ENCODE results near the gene ZFYVE27. TPM values are rescaled to one million over a fixed set of nuclear protein-coding genes. Genes with fewer than 3 reads are reported as not detected.

The ZFYVE27 gene, protein sequence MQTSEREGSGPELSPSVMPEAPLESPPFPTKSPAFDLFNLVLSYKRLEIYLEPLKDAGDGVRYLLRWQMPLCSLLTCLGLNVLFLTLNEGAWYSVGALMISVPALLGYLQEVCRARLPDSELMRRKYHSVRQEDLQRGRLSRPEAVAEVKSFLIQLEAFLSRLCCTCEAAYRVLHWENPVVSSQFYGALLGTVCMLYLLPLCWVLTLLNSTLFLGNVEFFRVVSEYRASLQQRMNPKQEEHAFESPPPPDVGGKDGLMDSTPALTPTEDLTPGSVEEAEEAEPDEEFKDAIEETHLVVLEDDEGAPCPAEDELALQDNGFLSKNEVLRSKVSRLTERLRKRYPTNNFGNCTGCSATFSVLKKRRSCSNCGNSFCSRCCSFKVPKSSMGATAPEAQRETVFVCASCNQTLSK
- 10.4 TPM for polyA plus RNA-seq (2013, experiment 1 of 2)
- 10.0 TPM for polyA plus RNA-seq (2013, experiment 2 of 2)

DNA sequence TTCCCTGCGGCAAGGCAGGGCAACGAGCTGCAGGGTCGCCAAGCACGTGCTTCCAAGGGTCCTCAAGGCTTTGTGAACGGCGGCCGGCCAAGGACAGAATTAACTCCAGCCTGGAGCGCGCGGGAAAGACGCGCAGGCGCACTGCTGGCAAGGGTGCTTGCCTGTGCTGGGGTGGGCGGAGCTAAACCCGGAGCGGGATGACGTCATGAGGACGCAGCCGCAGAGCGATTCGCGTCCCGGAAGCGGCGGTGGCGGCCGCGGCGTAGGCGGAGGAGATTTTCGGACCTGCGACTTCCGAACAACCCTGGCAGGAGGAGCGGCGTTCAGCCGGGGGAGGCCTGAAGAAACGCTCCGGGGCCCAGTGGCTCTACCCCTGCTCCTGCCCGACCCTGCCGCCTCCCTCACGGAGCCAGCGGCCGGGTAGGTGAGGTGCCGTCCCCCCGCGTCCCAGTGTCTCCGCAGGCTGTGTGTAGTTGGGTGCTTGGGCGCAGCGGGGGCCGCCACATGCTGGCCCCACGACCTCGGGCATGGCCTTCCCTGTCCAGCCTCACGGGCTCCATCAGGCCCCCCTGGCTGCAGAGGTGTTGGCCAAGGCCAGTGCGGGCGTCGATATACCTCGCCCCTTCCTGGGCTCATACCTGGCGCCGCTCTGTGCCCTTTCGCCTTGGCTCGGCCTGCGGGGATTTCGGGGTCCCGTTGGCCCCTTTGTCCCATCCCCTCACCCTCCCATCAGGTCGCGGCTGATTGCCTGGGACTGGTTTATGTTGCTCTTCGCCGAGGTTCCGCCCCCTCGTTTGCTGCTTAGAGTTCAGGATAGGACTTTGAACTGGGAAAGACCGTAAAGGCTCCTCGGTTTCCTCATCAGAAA, at the start of gene ZFYVE27:
Gene ZFYVE27, plus strand, starts transcription at position 227 of the 868 bp plus-strand sequence. CDS start 1,350 bp downstream, outside the sequence.
- Histone ChIP-seq H3K4me3 (ENCODE audit: low read length in 2 of 2) (peak within 1 kb of the TSS; percentile 96 to 98), H3K36me3 (replicated peaks in 1 of 2; ENCODE audit: control insufficient read depth in 2 of 2, insufficient read depth in 2 of 2, low read length in 2 of 2) (peaks cover 6 to 31% of the 10 kb centered on the region in 2 donors), H3K79me1 (ENCODE audit: low read depth, low read length) (peaks cover 7% of the 10 kb centered on the region), H2BK12ac (ENCODE audit: low read length) (no peak within 1 kb of the TSS), H3K18ac (ENCODE audit: low read length) (peak within 1 kb of the TSS; percentile 87), H4K91ac (ENCODE audit: low read depth, low read length, poor library complexity) (no peak within 1 kb of the TSS), H2AK5ac (ENCODE audit: low read depth, low read length) (no peak within 1 kb of the TSS), H3K4ac (ENCODE audit: low read length) (no peak within 1 kb of the TSS), H3K9ac (ENCODE audit: low read depth, low read length, poor library complexity) (peak within 1 kb of the TSS; percentile 97), H3K4me1 (ENCODE audit: control insufficient read depth in 2 of 2, insufficient read depth in 1 of 2, low read depth in 1 of 2, low read length in 2 of 2) (peaks cover 6 to 10% of the 10 kb centered on the region in 2 donors), H3K27me3 (ENCODE audit: control insufficient read depth in 3 of 3, insufficient read depth in 3 of 3, low read depth in 1 of 3, low read length in 3 of 3) (peaks cover 0 to 10% (median 6%) of the 10 kb centered on the region in 3 experiments), H3K9me3 (replicated peaks in 1 of 2; ENCODE audit: control insufficient read depth in 2 of 2, insufficient read depth in 1 of 2, low read depth in 1 of 2, low read length in 2 of 2) (peaks cover 6 to 11% of the 10 kb centered on the region in 2 donors), H2BK120ac (ENCODE audit: low read depth, low read length) (no peak within 1 kb of the TSS), H3K14ac (ENCODE audit: low read length) (peak within 1 kb of the TSS; percentile 83), H2AFZ (ENCODE audit: low read length) (peak within 1 kb of the TSS; percentile 82), H3K4me2 (ENCODE audit: insufficient read depth, low read length, poor library complexity, severe bottlenecking) (peak within 1 kb of the TSS; percentile 89), H3K27ac (replicated peaks; ENCODE audit: low read length) (no peak within 1 kb of the TSS), H4K8ac (ENCODE audit: low read depth, low read length) (no peak within 1 kb of the TSS), H2BK5ac (ENCODE audit: low read length) (no peak within 1 kb of the TSS), H2BK15ac (ENCODE audit: low read length) (no peak within 1 kb of the TSS), H3K23ac (ENCODE audit: low read depth, low read length, poor library complexity) (peak within 1 kb of the TSS; percentile 83)
- no CpG with 5 or more reads among the region's 72 CpGs for WGBS, 2 donors (ENCODE audit: extremely low coverage in 2 of 2, insufficient read length in 2 of 2, insufficient replicate concordance in 1 of 2)
- peak; percentile 93 for DNase-seq (ENCODE audit: low spot score)

DNA sequence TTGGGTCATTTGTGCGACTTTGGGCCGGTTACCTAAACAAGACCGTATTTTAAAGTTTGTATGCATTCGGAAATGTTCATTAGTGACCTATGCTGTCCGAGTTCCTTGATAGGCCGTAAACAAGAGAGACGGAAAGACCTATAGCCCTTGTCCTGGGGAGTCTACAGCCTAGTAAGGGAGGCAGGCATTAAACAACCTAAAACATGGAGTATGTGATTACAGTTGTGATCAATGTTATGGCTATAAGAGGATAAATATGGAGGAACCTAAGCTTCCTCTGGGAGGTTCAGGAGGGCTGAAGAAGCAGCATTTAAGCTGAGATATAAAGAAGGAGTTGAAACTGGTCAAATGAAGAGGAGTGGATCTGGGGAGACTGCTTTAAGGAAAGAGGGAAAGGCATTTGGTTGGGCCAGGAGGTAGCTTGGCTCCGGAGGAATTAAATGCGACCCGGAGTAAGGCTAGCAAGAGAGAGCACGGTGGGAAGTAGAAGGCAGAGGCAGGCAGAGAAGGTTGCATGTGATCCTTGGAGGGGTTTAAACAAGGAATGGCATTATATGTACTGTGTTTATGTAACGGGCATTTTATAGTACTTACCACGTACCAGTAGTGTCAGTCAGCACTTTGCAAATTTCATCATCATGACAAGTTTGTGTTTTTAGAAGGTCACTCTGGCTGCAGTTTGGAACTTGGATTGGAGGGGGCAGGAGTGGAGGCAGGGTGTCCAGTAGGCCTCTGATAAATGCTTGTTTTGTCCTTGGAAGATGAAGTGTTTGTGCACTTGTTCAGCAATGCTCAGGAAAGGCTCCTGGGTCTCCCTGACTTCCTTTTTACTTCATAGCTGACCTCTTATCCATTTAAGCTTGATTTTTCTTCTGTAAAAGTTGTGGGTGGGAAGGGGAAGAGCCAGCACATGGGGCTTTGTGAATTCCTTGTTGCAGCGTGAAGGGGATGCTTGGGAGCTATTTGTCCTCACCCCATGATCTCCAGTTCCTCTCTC, 48.8 kb upstream of the ZFYVE27 start:
- H3K27me3 ChIP-seq (ENCODE audit: control insufficient read depth in 3 of 3, insufficient read depth in 3 of 3, low read depth in 1 of 3, low read length in 3 of 3), result no peaks in the 10 kb centered on the region
- H3K4ac ChIP-seq (ENCODE audit: low read length), result no peak overlapping the region
- H4K91ac ChIP-seq (ENCODE audit: low read depth, low read length, poor library complexity), result no peak overlapping the region
- peak overlapping the region; percentile 100 for H2AFZ ChIP-seq (ENCODE audit: low read length)
- H3K23ac ChIP-seq (ENCODE audit: low read depth, low read length, poor library complexity), result no peak overlapping the region
- H3K14ac ChIP-seq (ENCODE audit: low read length), result no peak overlapping the region
- no peak overlapping the region for H2AK5ac ChIP-seq (ENCODE audit: low read depth, low read length)
- H4K8ac ChIP-seq (ENCODE audit: low read depth, low read length), result peak overlapping the region; percentile 74
- H2BK12ac ChIP-seq (ENCODE audit: low read length), result no peak overlapping the region
- H3K4me3 ChIP-seq (ENCODE audit: low read length in 2 of 2), result peak overlapping the region in 1 of 2 donors; percentile 68
- peak overlapping the region; percentile 59 for H3K27ac ChIP-seq (replicated peaks; ENCODE audit: low read length)
- H3K4me2 ChIP-seq (ENCODE audit: insufficient read depth, low read length, poor library complexity, severe bottlenecking), result peak overlapping the region; percentile 52
- H3K79me1 ChIP-seq (ENCODE audit: low read depth, low read length), result no peaks in the 10 kb centered on the region
- no peaks in the 10 kb centered on the region for H3K9me3 ChIP-seq (replicated peaks in 1 of 2; ENCODE audit: control insufficient read depth in 2 of 2, insufficient read depth in 1 of 2, low read depth in 1 of 2, low read length in 2 of 2)
- H2BK5ac ChIP-seq (ENCODE audit: low read length), result no peak overlapping the region
- no peaks in the 10 kb centered on the region for H3K36me3 ChIP-seq (replicated peaks in 1 of 2; ENCODE audit: control insufficient read depth in 2 of 2, insufficient read depth in 2 of 2, low read length in 2 of 2)
- no CpG with 5 or more reads among the region's 14 CpGs for WGBS, 2 donors (ENCODE audit: extremely low coverage in 2 of 2, insufficient read length in 2 of 2, insufficient replicate concordance in 1 of 2)
- H2BK15ac ChIP-seq (ENCODE audit: low read length), result no peak overlapping the region
- DNase-seq (ENCODE audit: low spot score), result no peak
- no peak overlapping the region for H3K9ac ChIP-seq (ENCODE audit: low read depth, low read length, poor library complexity)
- H3K4me1 ChIP-seq (ENCODE audit: control insufficient read depth in 2 of 2, insufficient read depth in 1 of 2, low read depth in 1 of 2, low read length in 2 of 2), result peaks cover 8 to 10% of the 10 kb centered on the region in 2 donors
- H2BK120ac ChIP-seq (ENCODE audit: low read depth, low read length), result no peak overlapping the region
- peak overlapping the region; percentile 69 for H3K18ac ChIP-seq (ENCODE audit: low read length)

DNA sequence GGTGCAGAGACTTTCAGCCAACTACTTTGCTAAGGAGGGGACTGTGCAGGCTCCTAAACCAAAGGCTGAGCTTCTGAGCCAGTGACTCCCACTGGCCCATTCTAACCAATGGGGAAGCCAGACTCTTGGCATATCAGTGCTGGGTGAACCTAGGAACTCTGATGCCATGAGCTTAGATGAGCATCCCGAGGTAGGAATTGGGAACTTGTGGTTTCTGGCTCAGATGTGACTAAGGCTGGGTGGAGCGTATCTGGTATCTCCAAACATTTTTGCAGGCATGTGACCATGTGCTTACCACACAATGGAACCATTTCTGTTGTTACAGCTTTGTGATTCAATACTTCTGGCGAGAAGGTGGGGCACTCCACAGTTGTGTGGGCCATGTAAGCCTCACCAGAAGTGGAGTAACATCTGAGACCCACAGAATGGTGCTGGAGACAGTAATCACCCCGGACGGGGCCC, 47.3 kb upstream of the ZFYVE27 start:
- Histone ChIP-seq H3K4me3 (ENCODE audit: low read length in 2 of 2) (no peak overlapping the region), H3K4me1 (ENCODE audit: control insufficient read depth in 2 of 2, insufficient read depth in 1 of 2, low read depth in 1 of 2, low read length in 2 of 2) (peaks cover 7 to 10% of the 10 kb centered on the region in 2 donors), H3K27ac (replicated peaks; ENCODE audit: low read length) (no peak overlapping the region), H2BK5ac (ENCODE audit: low read length) (no peak overlapping the region), H3K9ac (ENCODE audit: low read depth, low read length, poor library complexity) (no peak overlapping the region), H4K91ac (ENCODE audit: low read depth, low read length, poor library complexity) (no peak overlapping the region), H4K8ac (ENCODE audit: low read depth, low read length) (no peak overlapping the region), H2BK120ac (ENCODE audit: low read depth, low read length) (no peak overlapping the region), H2AK5ac (ENCODE audit: low read depth, low read length) (no peak overlapping the region), H3K27me3 (ENCODE audit: control insufficient read depth in 3 of 3, insufficient read depth in 3 of 3, low read depth in 1 of 3, low read length in 3 of 3) (no peaks in the 10 kb centered on the region), H3K4me2 (ENCODE audit: insufficient read depth, low read length, poor library complexity, severe bottlenecking) (no peak overlapping the region), H3K23ac (ENCODE audit: low read depth, low read length, poor library complexity) (no peak overlapping the region), H2AFZ (ENCODE audit: low read length) (peak overlapping the region; percentile 4), H3K79me1 (ENCODE audit: low read depth, low read length) (no peaks in the 10 kb centered on the region), H3K4ac (ENCODE audit: low read length) (no peak overlapping the region), H3K14ac (ENCODE audit: low read length) (no peak overlapping the region), H2BK15ac (ENCODE audit: low read length) (peak overlapping the region; percentile 30), H3K18ac (ENCODE audit: low read length) (no peak overlapping the region), H2BK12ac (ENCODE audit: low read length) (no peak overlapping the region), H3K36me3 (replicated peaks in 1 of 2; ENCODE audit: control insufficient read depth in 2 of 2, insufficient read depth in 2 of 2, low read length in 2 of 2) (no peaks in the 10 kb centered on the region), H3K9me3 (replicated peaks in 1 of 2; ENCODE audit: control insufficient read depth in 2 of 2, insufficient read depth in 1 of 2, low read depth in 1 of 2, low read length in 2 of 2) (no peaks in the 10 kb centered on the region)
- WGBS, 2 donors (ENCODE audit: extremely low coverage in 2 of 2, insufficient read length in 2 of 2, insufficient replicate concordance in 1 of 2), result no CpG with 5 or more reads among the region's 5 CpGs
- DNase-seq (ENCODE audit: low spot score), result no peak
